HG03469 (cell line): ENCODE measurements around the gene SSMEM1.
"Not testable (repeated sequence)": the region's sequence is repeated elsewhere in the genome, so short reads cannot be mapped to it uniquely, and the experiment has no call there.

Experiments
- ATAC-seq: cut with Tn5 transposase; IDR thresholded peaks from one replicate; pipeline ENCODE4 v1.9.1; 2021; ENCODE audit warnings: mild to moderate bottlenecking, moderate library complexity, moderate number of reproducible peaks; ENCODE audit not compliant: unreplicated experiment

Gene SSMEM1

GRCh38 chr7:130243486-130243885, 35.8 kb downstream of the SSMEM1 start:
- ATAC-seq = not testable (repeated sequence)

DNA sequence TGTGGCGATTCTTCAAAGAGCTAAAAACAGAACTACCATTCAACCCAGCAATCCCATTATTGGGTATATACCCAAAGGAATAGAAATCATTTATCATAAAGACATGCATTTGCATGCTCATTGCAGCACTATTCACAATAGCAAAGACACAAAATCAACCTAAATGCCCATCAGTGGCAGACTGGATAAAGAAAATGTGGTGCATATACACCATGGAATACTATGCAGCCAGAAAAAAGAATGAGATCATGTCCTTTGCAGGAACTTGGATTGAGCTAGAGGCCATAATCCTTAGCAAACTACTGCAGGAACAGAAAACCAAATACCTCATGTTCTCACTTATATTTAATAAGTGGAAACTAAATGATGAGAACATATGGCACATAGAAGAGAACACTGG, 38.8 kb downstream of the SSMEM1 start:
- not testable (repeated sequence) for ATAC-seq

- not testable (repeated sequence) for ATAC-seq
Observed at GRCh38 chr7:130248842-130249241, 41.2 kb downstream of the SSMEM1 start.

DNA sequence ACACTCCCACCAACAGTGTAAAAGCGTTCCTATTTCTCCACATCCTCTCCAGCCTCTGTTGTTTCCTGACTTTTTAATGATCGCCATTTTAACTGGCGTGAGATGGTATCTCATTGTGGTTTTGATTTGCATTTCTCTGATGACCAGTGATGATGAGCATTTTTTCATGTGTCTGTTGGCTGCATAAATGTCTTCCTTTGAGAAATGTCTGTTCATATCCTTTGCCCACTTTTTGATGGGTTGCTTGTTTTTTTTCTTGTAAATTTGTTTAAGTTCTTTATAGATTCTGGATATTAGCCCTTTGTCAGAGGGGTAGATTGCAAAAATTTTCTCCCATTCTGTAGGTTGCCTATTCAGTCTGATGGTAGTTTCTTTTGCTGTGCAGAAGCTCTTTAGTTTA, 42.0 kb downstream of the SSMEM1 start:
- ATAC-seq = not testable (repeated sequence)

DNA sequence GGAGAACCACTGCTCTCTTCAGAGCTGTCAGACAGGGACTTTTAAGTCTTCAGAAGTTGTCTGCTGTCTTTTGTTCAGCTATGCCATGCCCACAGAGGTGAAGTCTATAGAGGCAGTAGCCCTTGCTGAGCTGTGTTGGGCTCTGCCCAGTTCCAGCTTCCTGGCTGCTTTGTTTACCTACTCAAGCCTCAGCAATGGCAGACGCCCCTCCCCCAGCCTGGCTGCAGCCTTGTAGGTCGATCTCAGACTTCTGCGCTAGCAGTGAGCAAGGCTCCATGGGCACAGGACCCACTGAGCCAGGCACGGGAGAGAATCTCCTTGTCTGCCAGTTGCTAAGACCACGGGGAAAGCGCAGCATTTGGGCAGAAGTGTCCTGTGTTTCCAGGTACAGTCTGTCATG, 46.9 kb downstream of the SSMEM1 start:
- no peak for ATAC-seq

DNA sequence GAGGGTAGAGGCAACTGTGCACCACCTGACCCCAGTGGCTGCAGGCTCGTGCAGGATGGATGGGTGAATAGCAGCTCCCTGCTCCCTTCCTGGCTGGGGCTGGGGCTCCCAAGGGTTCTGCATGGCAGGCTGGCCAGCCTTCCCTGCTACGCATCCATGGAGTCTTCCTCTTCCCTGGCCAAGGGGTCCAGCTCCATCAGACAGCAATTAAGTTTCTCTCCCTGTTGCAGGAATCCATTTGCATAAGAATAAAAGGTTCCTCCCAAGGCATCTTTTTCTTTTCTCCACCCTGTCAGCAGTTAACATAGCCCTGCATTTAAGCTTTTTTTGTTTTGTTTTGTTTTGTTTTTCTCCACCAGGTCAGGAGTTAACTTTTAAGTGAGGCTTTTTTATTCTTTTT, 49.0 kb downstream of the SSMEM1 start:
- ATAC-seq = no peak

DNA sequence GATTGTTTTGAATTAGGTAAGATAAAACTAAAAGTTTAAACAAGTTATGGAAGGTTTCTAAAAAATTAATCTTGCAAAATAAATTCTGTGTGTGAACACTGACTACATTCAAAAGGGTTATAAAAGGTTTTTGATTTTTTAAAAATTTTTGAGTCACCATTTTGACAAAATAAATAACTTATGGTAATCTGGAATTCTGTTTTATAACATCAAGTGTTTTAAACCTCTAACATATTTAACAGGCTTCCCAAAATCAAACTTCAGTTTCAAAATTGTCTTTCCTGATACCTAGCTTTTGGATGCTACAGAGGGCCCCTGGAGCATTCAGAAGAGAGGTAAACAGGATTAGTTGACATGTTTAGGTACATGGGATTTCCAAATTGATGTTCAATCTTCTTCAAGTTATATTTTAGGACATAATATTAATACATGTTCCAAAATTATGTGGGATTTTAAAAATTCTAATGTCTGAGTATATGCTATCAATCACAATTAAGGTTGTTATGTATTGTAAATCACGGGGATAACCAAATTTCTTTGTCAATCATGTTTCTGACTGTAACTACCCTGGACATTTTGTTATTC, 50.9 kb downstream of the SSMEM1 start:
- ATAC-seq = no peak

- no peak for ATAC-seq
Observed at GRCh38 chr7:130262448-130262847, 54.8 kb downstream of the SSMEM1 start.

DNA sequence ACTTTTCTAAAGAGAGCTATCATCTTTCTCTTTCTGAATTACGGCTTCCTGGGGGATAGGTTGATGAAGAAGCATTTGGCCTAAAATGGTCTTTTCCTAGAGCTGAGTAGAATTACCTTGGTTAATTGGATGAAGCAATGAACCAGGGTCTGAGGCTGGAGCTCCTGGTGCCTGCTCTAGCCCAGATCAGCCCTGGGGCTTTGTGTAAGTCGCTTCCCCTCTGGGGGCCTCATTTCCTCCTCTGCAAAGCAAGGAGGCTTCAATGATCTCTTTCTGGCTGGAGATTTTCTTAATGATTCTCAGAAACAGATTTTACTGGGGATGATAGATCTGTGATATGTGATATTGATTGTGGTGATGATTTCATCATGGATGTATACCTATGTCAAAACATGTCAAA, 55.5 kb downstream of the SSMEM1 start:
- no peak for ATAC-seq
